Mesendoderm (in vitro differentiated cells): ENCODE measurements around the gene SHISA9.

Experiments used
- DNase-seq: peaks from one replicate; pipeline ENCODE4 v3.0.0; 2013
- H2AK5ac ChIP-seq: 2 replicates; pipeline ENCODE4 v1.6.1; 2013; ENCODE audit warnings: low read length, inconsistent platforms
- H2BK120ac ChIP-seq: 2 replicates; pipeline ENCODE4 v1.6.1; 2013; ENCODE audit warnings: low read depth, mild to moderate bottlenecking, low read length, moderate library complexity, mixed read lengths
- H2BK15ac ChIP-seq: replicated peaks from 2 replicates; pipeline ENCODE4 v1.6.1; 2013; ENCODE audit warnings: low read depth, mild to moderate bottlenecking, moderate library complexity
- H2BK5ac ChIP-seq: 2 replicates; pipeline ENCODE4 v1.6.1; 2013; ENCODE audit warnings: low read length, inconsistent platforms
- H3K18ac ChIP-seq: 2 replicates; pipeline ENCODE4 v1.6.1; 2013; ENCODE audit warnings: mild to moderate bottlenecking, low read length, mixed read lengths
- H3K23ac ChIP-seq: one replicate; pipeline ENCODE4 v1.6.1; 2013; ENCODE audit warnings: low read length
- H3K27ac ChIP-seq: 2 replicates; pipeline ENCODE4 v1.5.1; 2013; ENCODE audit warnings: low read depth, mild to moderate bottlenecking, inconsistent platforms, low read length, moderate library complexity
- H3K27me3 ChIP-seq: 2 replicates; pipeline ENCODE4 v1.6.1; 2013; ENCODE audit warnings: low read length, control low read depth, mild to moderate bottlenecking, inconsistent platforms; ENCODE audit not compliant: insufficient read depth, poor library complexity
- H3K36me3 ChIP-seq: 2 replicates; pipeline ENCODE4 v1.6.1; 2013; ENCODE audit warnings: low read length, inconsistent platforms; ENCODE audit not compliant: control insufficient read depth, insufficient read depth
- H3K4ac ChIP-seq: one replicate; pipeline ENCODE4 v1.6.1; 2013; ENCODE audit warnings: low read depth, mild to moderate bottlenecking, low read length, moderate library complexity
- H3K4me1 ChIP-seq: 2 replicates; pipeline ENCODE4 v1.6.1; 2013; ENCODE audit warnings: low read depth, low read length, inconsistent platforms; ENCODE audit not compliant: control insufficient read depth
- H3K4me2 ChIP-seq: 2 replicates; pipeline ENCODE4 v1.6.1; 2013; ENCODE audit warnings: low read length
- H3K4me3 ChIP-seq: 2 replicates; pipeline ENCODE4 v1.5.1; 2013; ENCODE audit warnings: mild to moderate bottlenecking, low read length
- H3K56ac ChIP-seq: one replicate; pipeline ENCODE4 v1.6.1; 2013; ENCODE audit warnings: low read length
- H3K79me1 ChIP-seq: 2 replicates; pipeline ENCODE4 v1.6.1; 2013; ENCODE audit warnings: low read length, inconsistent platforms
- H3K79me2 ChIP-seq: 2 replicates; pipeline ENCODE4 v1.6.1; 2013; ENCODE audit warnings: mild to moderate bottlenecking, low read length; ENCODE audit not compliant: control insufficient read depth, insufficient read depth
- H3K9ac ChIP-seq: 2 replicates; pipeline ENCODE4 v1.6.1; 2013; ENCODE audit warnings: low read length, inconsistent platforms
- H4K5ac ChIP-seq: one replicate; pipeline ENCODE4 v1.6.1; 2013; ENCODE audit warnings: low read length
- H4K8ac ChIP-seq: one replicate; pipeline ENCODE4 v1.6.1; 2013; ENCODE audit warnings: low read depth, mild to moderate bottlenecking, control low read depth, low read length, moderate library complexity
- WGBS: extraction: QIAGEN DNeasy Blood & Tissue Kit; methylation state at CpG from one replicate; pipeline ENCODE4 v1.1.7; 2013; ENCODE audit warnings: low lambda C conversion rate, missing lambda C conversion rate; ENCODE audit not compliant: insufficient coverage; ENCODE audit errors: extremely low coverage; 5-methylcytosine and 5-hydroxymethylcytosine counted together

Gene SHISA9

GRCh38 chr16:12906271-12906670 lies 4.9 kb downstream of the SHISA9 start:
- Histone ChIP-seq H2BK120ac (no peak overlapping the region), H2AK5ac (no peak overlapping the region), H3K4ac (no peak overlapping the region), H3K4me3 (no peak overlapping the region), H2BK5ac (no peak overlapping the region), H3K23ac (no peak overlapping the region), H3K4me2 (no peak overlapping the region), H3K9ac (no peak overlapping the region), H3K79me2 (peaks cover 51% of the 10 kb centered on the region), H3K18ac (no peak overlapping the region), H3K79me1 (peaks cover 14% of the 10 kb centered on the region), H4K5ac (no peak overlapping the region), H3K36me3 (peaks cover 7% of the 10 kb centered on the region), H3K27ac (no peak overlapping the region), H3K4me1 (peaks cover 2% of the 10 kb centered on the region), H2BK15ac (no peak overlapping the region), H3K27me3 (no peaks in the 10 kb centered on the region), H3K56ac (no peak overlapping the region), H4K8ac (no peak overlapping the region)
- DNase-seq, result no peak
- no CpG with 5 or more reads among the region's 5 CpGs for WGBS

- DNase-seq, result no peak
- no peak overlapping the region for H3K4ac ChIP-seq
- WGBS, result 57% methylated on average over 1 of the region's 5 CpGs
- H3K36me3 ChIP-seq, result peaks cover 7% of the 10 kb centered on the region
- H3K18ac ChIP-seq, result no peak overlapping the region
- H3K79me2 ChIP-seq, result peaks cover 50% of the 10 kb centered on the region
- H3K4me1 ChIP-seq, result peaks cover 2% of the 10 kb centered on the region
- no peak overlapping the region for H2BK120ac ChIP-seq
- peaks cover 14% of the 10 kb centered on the region for H3K79me1 ChIP-seq
- no peak overlapping the region for H3K23ac ChIP-seq
- H2BK5ac ChIP-seq, result no peak overlapping the region
- no peak overlapping the region for H3K27ac ChIP-seq
- H3K4me2 ChIP-seq, result no peak overlapping the region
- H2BK15ac ChIP-seq, result no peak overlapping the region
- H3K4me3 ChIP-seq, result no peak overlapping the region
- no peak overlapping the region for H3K9ac ChIP-seq
- no peak overlapping the region for H4K5ac ChIP-seq
- no peak overlapping the region for H3K56ac ChIP-seq
- H2AK5ac ChIP-seq, result no peak overlapping the region
- no peak overlapping the region for H4K8ac ChIP-seq
- H3K27me3 ChIP-seq, result no peaks in the 10 kb centered on the region
These were observed 5.5 kb downstream of the SHISA9 start for GRCh38 chr16:12906765-12907516.

- peaks cover 16% of the 10 kb centered on the region for H3K79me1 ChIP-seq
- no peak overlapping the region for H3K27ac ChIP-seq
- no peak overlapping the region for H2AK5ac ChIP-seq
- H2BK15ac ChIP-seq, result no peak overlapping the region
- no peak overlapping the region for H3K56ac ChIP-seq
- WGBS, result no CpG with 5 or more reads among the region's 5 CpGs
- no peak overlapping the region for H4K8ac ChIP-seq
- H3K4me2 ChIP-seq, result no peak overlapping the region
- H2BK120ac ChIP-seq, result no peak overlapping the region
- peaks cover 41% of the 10 kb centered on the region for H3K79me2 ChIP-seq
- H3K4me3 ChIP-seq, result no peak overlapping the region
- peaks cover 2% of the 10 kb centered on the region for H3K4me1 ChIP-seq
- H3K23ac ChIP-seq, result no peak overlapping the region
- H3K27me3 ChIP-seq, result no peaks in the 10 kb centered on the region
- H3K18ac ChIP-seq, result no peak overlapping the region
- no peak overlapping the region for H3K9ac ChIP-seq
- no peak overlapping the region for H3K4ac ChIP-seq
- H4K5ac ChIP-seq, result no peak overlapping the region
- DNase-seq, result peak; percentile 82
- no peak overlapping the region for H2BK5ac ChIP-seq
- H3K36me3 ChIP-seq, result peaks cover 7% of the 10 kb centered on the region
These were observed 6.4 kb downstream of the SHISA9 start for GRCh38 chr16:12907670-12908233.

GRCh38 chr16:12917246-12917645 lies 15.8 kb downstream of the SHISA9 start:
- Histone ChIP-seq H3K4me3 (no peak overlapping the region), H3K4me2 (no peak overlapping the region), H3K4ac (no peak overlapping the region), H3K27ac (no peak overlapping the region), H2BK120ac (no peak overlapping the region), H3K36me3 (no peaks in the 10 kb centered on the region), H2BK15ac (no peak overlapping the region), H3K18ac (no peak overlapping the region), H4K5ac (no peak overlapping the region), H3K56ac (no peak overlapping the region), H3K9ac (no peak overlapping the region), H2AK5ac (no peak overlapping the region), H3K79me2 (peaks cover 4% of the 10 kb centered on the region), H3K27me3 (no peaks in the 10 kb centered on the region), H3K4me1 (no peaks in the 10 kb centered on the region), H3K79me1 (peaks cover 13% of the 10 kb centered on the region), H4K8ac (no peak overlapping the region), H3K23ac (no peak overlapping the region), H2BK5ac (no peak overlapping the region)
- DNase-seq, result no peak
- no CpG with 5 or more reads among the region's 5 CpGs for WGBS

- no peaks in the 10 kb centered on the region for H3K27me3 ChIP-seq
These were observed 16.3 kb downstream of the SHISA9 start for GRCh38 chr16:12917653-12918052.

More at GRCh38 chr16:12917653-12918052, 16.3 kb downstream of the SHISA9 start:
- Histone ChIP-seq H3K79me1 (peaks cover 12% of the 10 kb centered on the region), H2AK5ac (no peak overlapping the region), H3K4me1 (no peaks in the 10 kb centered on the region), H2BK15ac (no peak overlapping the region), H3K4me3 (no peak overlapping the region), H2BK5ac (no peak overlapping the region), H3K4me2 (no peak overlapping the region), H3K4ac (no peak overlapping the region), H3K56ac (no peak overlapping the region), H3K79me2 (peaks cover 6% of the 10 kb centered on the region), H3K23ac (no peak overlapping the region), H3K9ac (no peak overlapping the region), H4K5ac (no peak overlapping the region), H3K27ac (no peak overlapping the region), H4K8ac (no peak overlapping the region), H3K18ac (peak overlapping the region; percentile 65), H2BK120ac (no peak overlapping the region), H3K36me3 (no peaks in the 10 kb centered on the region)
- WGBS, result no CpG with 5 or more reads among the region's 1 CpG
- peak; percentile 39 for DNase-seq
